Neuronal stem cell (in vitro differentiated cells): ENCODE data around the gene RARG.
A peak's percentile ranks its signal among the peaks of the same experiment; 100 is the strongest.

Experiments used
- DNase-seq: peaks from one replicate; pipeline ENCODE4 v3.0.0-alpha.2; 2013; ENCODE audit warnings: low spot score
- H2AFZ ChIP-seq: one replicate; pipeline ENCODE4 v1.6.1; 2013; ENCODE audit warnings: mild to moderate bottlenecking, low read length, inconsistent platforms
- H2AK5ac ChIP-seq: 2 replicates; pipeline ENCODE4 v1.6.1; 2013; ENCODE audit warnings: low read depth, mild to moderate bottlenecking, inconsistent platforms, low read length, moderate library complexity, mixed read lengths
- H2BK120ac ChIP-seq: 2 replicates; pipeline ENCODE4 v1.6.1; 2013; ENCODE audit warnings: low read depth, mild to moderate bottlenecking, inconsistent platforms, low read length, moderate library complexity, mixed read lengths
- H2BK12ac ChIP-seq: one replicate; pipeline ENCODE4 v1.6.1; 2013; ENCODE audit warnings: low read length, inconsistent platforms
- H2BK15ac ChIP-seq: 2 replicates; pipeline ENCODE4 v1.6.1; 2013; ENCODE audit warnings: mild to moderate bottlenecking, low read length, inconsistent platforms, mixed read lengths
- H2BK5ac ChIP-seq: one replicate; pipeline ENCODE4 v1.6.1; 2013; ENCODE audit warnings: inconsistent platforms, mild to moderate bottlenecking, low read length, moderate library complexity
- H3K14ac ChIP-seq: one replicate; pipeline ENCODE4 v1.6.1; 2013; ENCODE audit warnings: low read length, inconsistent platforms
- H3K18ac ChIP-seq: 2 replicates; pipeline ENCODE4 v1.6.1; 2013; ENCODE audit warnings: low read length, inconsistent platforms
- H3K23ac ChIP-seq: 2 replicates; pipeline ENCODE4 v1.6.1; 2013; ENCODE audit warnings: low read depth, mild to moderate bottlenecking, mixed read lengths, low read length, inconsistent platforms; ENCODE audit not compliant: poor library complexity
- H3K27ac ChIP-seq: replicated peaks from 3 replicates; pipeline ENCODE4 v1.5.1; 2013; ENCODE audit warnings: low read length, inconsistent platforms
- H3K27me3 ChIP-seq, 3 experiments: 2 replicates each; pipeline ENCODE4 v1.6.1; 2013; ENCODE audit warnings: low read length in 3 of 3, mild to moderate bottlenecking in 2 of 3, inconsistent platforms in 1 of 3, low read depth in 1 of 3, mixed read lengths in 1 of 3, moderate library complexity in 1 of 3; ENCODE audit not compliant: control insufficient read depth in 3 of 3, insufficient read depth in 3 of 3
- H3K36me3 ChIP-seq, 2 donors: replicated peaks in 1 of 2; 2 replicates each; pipeline ENCODE4 v1.6.1; 2013; ENCODE audit warnings: low read length in 2 of 2; ENCODE audit not compliant: control insufficient read depth in 2 of 2, insufficient read depth in 2 of 2
- H3K4ac ChIP-seq: 2 replicates; pipeline ENCODE4 v1.6.1; 2013; ENCODE audit warnings: inconsistent platforms, mild to moderate bottlenecking, low read length, moderate library complexity
- H3K4me1 ChIP-seq, 2 donors: 1 replicate in 1 of 2; 2 replicates in 1 of 2; pipeline ENCODE4 v1.6.1; 2013; ENCODE audit warnings: low read length in 2 of 2, low read depth in 1 of 2; ENCODE audit not compliant: control insufficient read depth in 2 of 2, insufficient read depth in 1 of 2
- H3K4me2 ChIP-seq: one replicate; pipeline ENCODE4 v1.6.1; 2013; ENCODE audit warnings: mild to moderate bottlenecking, low read length, inconsistent platforms; ENCODE audit not compliant: insufficient read depth, poor library complexity, severe bottlenecking
- H3K4me3 ChIP-seq, 2 donors: 2 replicates each; pipeline ENCODE4 v1.5.1; 2013; ENCODE audit warnings: low read length in 2 of 2, mild to moderate bottlenecking in 2 of 2, inconsistent platforms in 1 of 2, moderate library complexity in 1 of 2
- H3K79me1 ChIP-seq: one replicate; pipeline ENCODE4 v1.6.1; 2013; ENCODE audit warnings: low read depth, mild to moderate bottlenecking, inconsistent platforms, low read length, moderate library complexity
- H3K9ac ChIP-seq: one replicate; pipeline ENCODE4 v1.6.1; 2013; ENCODE audit warnings: mild to moderate bottlenecking, low read depth, low read length, inconsistent platforms; ENCODE audit not compliant: poor library complexity
- H3K9me3 ChIP-seq, 2 donors: replicated peaks in 1 of 2; 2 replicates each; pipeline versions ENCODE3 to v1.6.1; 2013; ENCODE audit warnings: low read length in 2 of 2, mild to moderate bottlenecking in 2 of 2, inconsistent platforms in 1 of 2, low read depth in 1 of 2, mixed read lengths in 1 of 2, moderate library complexity in 1 of 2; ENCODE audit not compliant: control insufficient read depth in 2 of 2, insufficient read depth in 1 of 2
- H4K8ac ChIP-seq: one replicate; pipeline ENCODE4 v1.6.1; 2013; ENCODE audit warnings: low read depth, mild to moderate bottlenecking, inconsistent platforms, low read length, moderate library complexity
- H4K91ac ChIP-seq: one replicate; pipeline ENCODE4 v1.6.1; 2013; ENCODE audit warnings: low read length, low read depth, mild to moderate bottlenecking, inconsistent platforms; ENCODE audit not compliant: poor library complexity
- WGBS, 2 donors: extraction: QIAGEN DNeasy Blood & Tissue Kit; methylation state at CpG; one replicate each; pipeline ENCODE4 v1.1.7; 2013; ENCODE audit warnings: missing lambda C conversion rate in 2 of 2, mixed read lengths in 1 of 2; ENCODE audit not compliant: insufficient read length in 2 of 2, insufficient replicate concordance in 1 of 2; ENCODE audit errors: extremely low coverage in 2 of 2; 5-methylcytosine and 5-hydroxymethylcytosine counted together

The RARG gene

DNA sequence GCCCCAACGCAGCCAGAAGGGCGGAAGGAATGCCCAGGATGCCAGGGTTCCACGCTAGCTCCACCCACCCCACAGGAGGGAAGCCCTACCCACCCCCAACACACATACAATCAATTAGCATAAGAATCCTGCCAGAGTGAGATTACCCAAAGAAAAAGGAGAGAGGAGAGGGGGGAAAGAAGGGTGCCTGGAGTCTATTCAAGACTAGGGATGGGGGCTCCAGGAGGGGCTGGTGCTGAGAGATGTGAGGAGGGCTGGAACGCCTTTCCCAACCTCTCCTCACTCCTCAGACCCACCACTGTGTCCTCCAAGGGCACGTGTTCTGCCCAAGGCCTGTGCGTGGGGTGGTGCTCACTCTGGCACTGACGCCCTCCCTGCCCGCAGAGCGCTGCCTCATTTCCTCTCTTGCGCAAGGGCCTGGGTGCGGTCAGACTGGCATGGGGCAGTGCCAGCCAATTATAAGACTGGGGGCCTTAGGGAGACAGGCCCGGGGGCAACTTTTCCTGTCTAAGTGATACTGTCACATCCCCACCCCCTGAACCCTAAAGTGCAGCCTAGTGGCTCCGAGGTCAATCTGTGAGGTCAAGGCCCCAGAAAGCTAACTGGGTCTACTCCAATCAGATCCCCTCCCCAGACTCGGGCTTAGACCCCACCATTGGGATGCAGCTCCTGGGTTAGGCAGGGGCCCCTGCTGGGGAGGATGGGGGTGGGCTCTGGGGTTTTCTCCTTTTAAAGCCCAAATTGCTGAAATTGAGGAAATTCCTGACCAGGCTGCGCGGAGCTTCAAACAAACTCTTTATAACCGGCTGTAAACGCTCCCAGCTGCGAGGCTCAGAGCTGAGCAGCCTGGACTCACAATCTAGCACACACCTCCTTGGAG is 14.7 kb downstream of the RARG start:
- DNase-seq = no peak
- H3K36me3 ChIP-seq = no peaks in the 10 kb centered on the region
- H3K9me3 ChIP-seq = no peaks in the 10 kb centered on the region
- H3K79me1 ChIP-seq = no peaks in the 10 kb centered on the region
- no peak overlapping the region for H3K9ac ChIP-seq
- no peak overlapping the region for H3K4ac ChIP-seq
- H2AFZ ChIP-seq = no peak overlapping the region
- peaks cover 4 to 39% (median 21%) of the 10 kb centered on the region in 3 experiments for H3K27me3 ChIP-seq
- H2BK5ac ChIP-seq = no peak overlapping the region
- H3K4me3 ChIP-seq = no peak overlapping the region
- H3K27ac ChIP-seq = no peak overlapping the region
- H2AK5ac ChIP-seq = peak overlapping the region; percentile 82
- no peak overlapping the region for H3K14ac ChIP-seq
- no CpG with 5 or more reads among the region's 19 CpGs for WGBS, 2 donors
- no peak overlapping the region for H2BK12ac ChIP-seq
- H3K4me2 ChIP-seq = no peak overlapping the region
- H3K4me1 ChIP-seq = peaks cover 29% of the 10 kb centered on the region in 2 donors
- H3K18ac ChIP-seq = peak overlapping the region; percentile 69
- no peak overlapping the region for H4K91ac ChIP-seq
- H2BK15ac ChIP-seq = no peak overlapping the region
- no peak overlapping the region for H3K23ac ChIP-seq
- H2BK120ac ChIP-seq = no peak overlapping the region
- no peak overlapping the region for H4K8ac ChIP-seq

- H3K18ac ChIP-seq = no peak overlapping the region
- no peak overlapping the region for H2BK120ac ChIP-seq
- H2BK12ac ChIP-seq = no peak overlapping the region
- H3K27me3 ChIP-seq = peaks cover 4 to 39% (median 21%) of the 10 kb centered on the region in 3 experiments
- H3K27ac ChIP-seq = no peak overlapping the region
- no peak overlapping the region for H3K14ac ChIP-seq
- H3K23ac ChIP-seq = peak overlapping the region; percentile 23
- H4K91ac ChIP-seq = no peak overlapping the region
- no CpG with 5 or more reads among the region's 8 CpGs for WGBS, 2 donors
- H2AK5ac ChIP-seq = no peak overlapping the region
- H2AFZ ChIP-seq = no peak overlapping the region
- H3K79me1 ChIP-seq = no peaks in the 10 kb centered on the region
- no peak overlapping the region for H4K8ac ChIP-seq
- no peaks in the 10 kb centered on the region for H3K36me3 ChIP-seq
- no peak overlapping the region for H2BK15ac ChIP-seq
- no peak overlapping the region for H3K4me2 ChIP-seq
- H3K4me1 ChIP-seq = peaks cover 25 to 27% of the 10 kb centered on the region in 2 donors
- no peak for DNase-seq
- H3K9me3 ChIP-seq = no peaks in the 10 kb centered on the region
- no peak overlapping the region for H2BK5ac ChIP-seq
- no peak overlapping the region for H3K9ac ChIP-seq
- no peak overlapping the region for H3K4me3 ChIP-seq
- no peak overlapping the region for H3K4ac ChIP-seq
These were observed 16.5 kb downstream of the RARG start for GRCh38 chr12:53215497-53215896.

DNA sequence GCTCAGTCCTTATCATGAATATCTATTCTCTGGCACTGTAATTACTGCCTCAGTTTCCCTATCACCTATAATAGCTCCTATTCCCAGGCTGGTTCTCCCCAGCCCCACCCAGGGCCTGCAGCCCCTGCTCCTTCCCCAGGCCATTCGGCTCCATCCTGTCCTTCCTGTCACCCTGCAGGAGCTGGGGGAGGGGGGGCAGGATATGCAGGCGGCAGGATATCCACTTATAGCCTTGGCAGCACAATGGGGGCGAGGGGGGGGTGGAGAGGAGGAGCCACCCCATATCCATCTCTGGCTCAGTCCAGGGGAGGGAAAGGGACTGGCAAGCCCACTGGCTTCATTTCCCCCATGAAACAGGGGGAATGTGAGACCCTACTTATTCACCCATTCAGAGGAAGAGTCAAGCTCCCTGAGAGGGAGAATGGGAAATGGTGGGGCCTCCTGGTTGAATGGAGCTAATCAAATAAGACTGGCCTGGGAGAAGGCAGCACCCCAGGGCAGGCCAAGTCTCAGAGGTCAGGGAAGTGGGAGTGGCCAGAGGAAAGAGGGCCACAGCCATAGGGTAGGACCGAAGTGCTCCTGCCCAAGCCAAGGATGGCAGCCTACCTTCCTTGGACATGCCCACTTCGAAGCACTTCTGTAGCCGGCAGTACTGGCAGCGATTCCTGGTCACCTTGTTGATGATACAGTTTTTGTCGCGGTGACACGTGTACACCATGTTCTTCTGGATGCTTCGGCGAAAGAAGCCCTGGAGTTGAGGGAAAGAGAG is 17.1 kb downstream of the RARG start:
- no peak overlapping the region for H3K14ac ChIP-seq
- H2AK5ac ChIP-seq = no peak overlapping the region
- H3K4me2 ChIP-seq = no peak overlapping the region
- no peak overlapping the region for H3K27ac ChIP-seq
- no peak overlapping the region for H3K4me3 ChIP-seq
- H4K8ac ChIP-seq = no peak overlapping the region
- no peak overlapping the region for H2BK120ac ChIP-seq
- no peak overlapping the region for H3K18ac ChIP-seq
- DNase-seq = no peak
- no peaks in the 10 kb centered on the region for H3K36me3 ChIP-seq
- no peak overlapping the region for H2AFZ ChIP-seq
- H2BK5ac ChIP-seq = no peak overlapping the region
- H2BK12ac ChIP-seq = no peak overlapping the region
- H2BK15ac ChIP-seq = no peak overlapping the region
- H3K4ac ChIP-seq = no peak overlapping the region
- no peak overlapping the region for H4K91ac ChIP-seq
- H3K9ac ChIP-seq = no peak overlapping the region
- WGBS, 2 donors = no CpG with 5 or more reads among the region's 12 CpGs
- no peaks in the 10 kb centered on the region for H3K79me1 ChIP-seq
- peaks cover 23 to 27% of the 10 kb centered on the region in 2 donors for H3K4me1 ChIP-seq
- H3K23ac ChIP-seq = no peak overlapping the region
- H3K27me3 ChIP-seq = peaks cover 4 to 38% (median 20%) of the 10 kb centered on the region in 3 experiments
- H3K9me3 ChIP-seq = no peaks in the 10 kb centered on the region

DNA sequence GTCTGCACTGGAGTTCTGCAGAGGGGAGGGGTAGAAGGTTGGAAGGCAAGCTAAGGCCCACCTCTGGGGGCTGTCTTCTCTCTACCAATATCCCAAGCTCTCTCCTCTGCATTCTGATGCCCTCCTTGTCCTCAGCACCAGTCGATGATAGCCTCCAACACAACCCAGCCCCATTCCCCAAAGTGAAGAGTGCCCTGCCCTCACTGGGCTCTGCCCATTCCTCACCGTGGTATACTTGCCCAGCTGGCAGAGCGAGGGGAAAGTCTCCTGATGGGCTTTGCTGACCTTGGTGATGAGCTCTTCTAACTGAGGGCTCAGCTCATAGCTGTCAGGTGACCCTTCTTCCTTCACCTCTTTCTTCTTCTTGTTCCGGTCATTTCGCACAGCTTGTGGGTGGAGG is 17.8 kb downstream of the RARG start:
- Histone ChIP-seq H3K27me3 (peaks cover 0 to 32% (median 13%) of the 10 kb centered on the region in 3 experiments), H2BK5ac (no peak overlapping the region), H4K8ac (no peak overlapping the region), H4K91ac (no peak overlapping the region), H2AK5ac (no peak overlapping the region), H3K9me3 (no peaks in the 10 kb centered on the region), H3K4me3 (no peak overlapping the region), H3K4me1 (peaks cover 17 to 22% of the 10 kb centered on the region in 2 donors), H3K4me2 (no peak overlapping the region), H3K23ac (no peak overlapping the region), H3K14ac (no peak overlapping the region), H2AFZ (no peak overlapping the region), H3K18ac (no peak overlapping the region), H3K27ac (no peak overlapping the region), H3K9ac (no peak overlapping the region), H3K36me3 (no peaks in the 10 kb centered on the region), H2BK15ac (no peak overlapping the region), H3K79me1 (no peaks in the 10 kb centered on the region), H2BK12ac (no peak overlapping the region), H2BK120ac (no peak overlapping the region), H3K4ac (no peak overlapping the region)
- WGBS, 2 donors = no CpG with 5 or more reads among the region's 5 CpGs
- DNase-seq = no peak
